ENCODE data around the gene RNASEH2A.

- TF ChIP-seq CTCF (optimal IDR thresholded peaks at IDR 0.05 in 1 of 3, IDR thresholded peaks at IDR 0.05 in 1 of 3, conservative IDR thresholded peaks at IDR 0.05 in 1 of 3; ENCODE audit: extremely low read depth in 1 of 3, insufficient read depth in 2 of 3, low read length in 3 of 3) (no peak), EZH2 (IDR thresholded peaks at IDR 0.05; ENCODE audit: low read length) (peak; percentile 93)
Observed at GRCh38 chr19:12838886-12839756, 32.7 kb downstream of the RNASEH2A start.
